SK-N-MC (cell line): Measurements from ENCODE around the gene NCOA5.

Experiments used
- DNase-seq: peaks from one replicate; pipeline ENCODE4 v3.0.0-alpha.2; 2011; ENCODE audit warnings: low read depth, low spot score
- H3K27ac ChIP-seq: fragments of 200-600 bp; sonication (generic); 2 replicates; pipeline ENCODE4 v1.5.1; 2016; ENCODE audit warnings: mixed run types
- H3K36me3 ChIP-seq: fragments of 200-600 bp; sonication (generic); 2 replicates; pipeline ENCODE4 v1.6.1; 2017; ENCODE audit warnings: antibody characterized with exemption, low read length, mixed read lengths; ENCODE audit not compliant: insufficient read depth
- H3K4me3 ChIP-seq: fragments of 200-600 bp; sonication (generic); 2 replicates; pipeline ENCODE4 v1.5.1; 2016
- H3K9ac ChIP-seq: fragments of 200-600 bp; sonication (generic); 2 replicates; pipeline ENCODE4 v1.8.0; 2017; ENCODE audit warnings: mixed run types, mixed read lengths; ENCODE audit not compliant: insufficient read length
- H3K9me3 ChIP-seq: fragments of 200-600 bp; sonication (generic); 2 replicates; pipeline ENCODE4 v1.6.1; 2017; ENCODE audit warnings: low read depth, mild to moderate bottlenecking, antibody characterized with exemption, low read length, moderate library complexity, mixed read lengths
- EZH2 ChIP-seq: fragments of 200-600 bp; sonication (generic); IDR thresholded peaks from one replicate; pipeline ENCODE4 v1.6.1; 2017; ENCODE audit warnings: antibody characterized with exemption
- FOXP2 ChIP-seq: optimal IDR thresholded peaks from 2 replicates; pipeline ENCODE3; 2011; ENCODE audit warnings: mild to moderate bottlenecking, moderate library complexity; ENCODE audit not compliant: insufficient read depth; ENCODE audit errors: extremely low read length, control extremely low read depth
- POLR2AphosphoS5 ChIP-seq: IDR thresholded peaks from 2 replicates; pipeline ENCODE4 v1.6.1; 2012; ENCODE audit warnings: mild to moderate bottlenecking, low read depth, low read length, borderline replicate concordance

NCOA5 gene

GRCh38 chr20:46057856-46058598 is 31.7 kb downstream of the NCOA5 start:
- H3K9me3 ChIP-seq: no peaks in the 10 kb centered on the region
- DNase-seq: peak; percentile 34
- no peak overlapping the region for H3K9ac ChIP-seq
- no peak overlapping the region for H3K27ac ChIP-seq
- peaks cover 21% of the 10 kb centered on the region for H3K36me3 ChIP-seq
- peak overlapping the region; percentile 58 for H3K4me3 ChIP-seq
- TF ChIP-seq FOXP2 (no peak), POLR2AphosphoS5 (no peak), EZH2 (no peak)

- no peak for DNase-seq
- H3K36me3 ChIP-seq: peaks cover 13% of the 10 kb centered on the region
- TF ChIP-seq EZH2 (no peak), POLR2AphosphoS5 (no peak), FOXP2 (no peak)
- no peak overlapping the region for H3K27ac ChIP-seq
- no peak overlapping the region for H3K4me3 ChIP-seq
- no peaks in the 10 kb centered on the region for H3K9me3 ChIP-seq
- no peak overlapping the region for H3K9ac ChIP-seq
These were observed 32.5 kb downstream of the NCOA5 start for GRCh38 chr20:46056970-46057855.

GRCh38 chr20:46056027-46056833 is 33.5 kb downstream of the NCOA5 start:
- no peaks in the 10 kb centered on the region for H3K9me3 ChIP-seq
- H3K36me3 ChIP-seq: peaks cover 3% of the 10 kb centered on the region
- H3K27ac ChIP-seq: no peak overlapping the region
- no peak overlapping the region for H3K4me3 ChIP-seq
- H3K9ac ChIP-seq: no peak overlapping the region
- TF ChIP-seq EZH2 (no peak), FOXP2 (no peak), POLR2AphosphoS5 (no peak)
- no peak for DNase-seq

GRCh38 chr20:46055269-46055668 is 34.5 kb downstream of the NCOA5 start:
- H3K9me3 ChIP-seq: no peaks in the 10 kb centered on the region
- H3K36me3 ChIP-seq: no peaks in the 10 kb centered on the region; the same call in 1 of the 2 replicates
- H3K4me3 ChIP-seq: no peak overlapping the region
- TF ChIP-seq EZH2 (no peak), POLR2AphosphoS5 (no peak), FOXP2 (no peak)
- DNase-seq: no peak
- no peak overlapping the region for H3K27ac ChIP-seq
- no peak overlapping the region for H3K9ac ChIP-seq

- Histone ChIP-seq H3K9ac (no peak overlapping the region), H3K27ac (no peak overlapping the region), H3K4me3 (no peak overlapping the region), H3K9me3 (no peaks in the 10 kb centered on the region), H3K36me3 (no peaks in the 10 kb centered on the region; the same call in 1 of the 2 replicates)
- DNase-seq: no peak
- TF ChIP-seq FOXP2: no peak
- TF ChIP-seq EZH2: no peak
- no peak for TF ChIP-seq POLR2AphosphoS5
These were observed 35.2 kb downstream of the NCOA5 start for GRCh38 chr20:46054606-46055005.

- no peak overlapping the region for H3K27ac ChIP-seq
- no peak for DNase-seq
- TF ChIP-seq POLR2AphosphoS5 (no peak), EZH2 (no peak), FOXP2 (no peak)
- no peak overlapping the region for H3K4me3 ChIP-seq
- H3K36me3 ChIP-seq: no peaks in the 10 kb centered on the region
- H3K9ac ChIP-seq: no peak overlapping the region
- no peaks in the 10 kb centered on the region for H3K9me3 ChIP-seq
These were observed 36.3 kb downstream of the NCOA5 start for GRCh38 chr20:46053416-46053815.

- TF ChIP-seq EZH2: no peak
- TF ChIP-seq POLR2AphosphoS5: no peak
- no peak for TF ChIP-seq FOXP2
- Histone ChIP-seq H3K9ac (no peak overlapping the region), H3K27ac (no peak overlapping the region), H3K9me3 (no peaks in the 10 kb centered on the region), H3K4me3 (no peak overlapping the region), H3K36me3 (no peaks in the 10 kb centered on the region)
- no peak for DNase-seq
These were observed 38.0 kb downstream of the NCOA5 start for GRCh38 chr20:46051556-46052308.

GRCh38 chr20:46050885-46051284 is 38.9 kb downstream of the NCOA5 start:
- TF ChIP-seq POLR2AphosphoS5 (no peak), FOXP2 (no peak), EZH2 (no peak)
- DNase-seq: no peak

More at GRCh38 chr20:46050885-46051284, 38.9 kb downstream of the NCOA5 start:
- Histone ChIP-seq H3K27ac (no peak overlapping the region), H3K9ac (no peak overlapping the region), H3K4me3 (no peak overlapping the region), H3K36me3 (no peaks in the 10 kb centered on the region), H3K9me3 (no peaks in the 10 kb centered on the region)
